Stomach smooth muscle (tissue), 2 donors: ENCODE results near the gene NUDT4.
A peak's percentile ranks its signal among the peaks of the same experiment; 100 is the strongest.
"Not testable (repeated sequence)": the region's sequence is repeated elsewhere in the genome, so short reads cannot be mapped to it uniquely, and the experiment has no call there.

Experiments
- H3K27ac ChIP-seq: one replicate; pipeline ENCODE4 v1.7.0; 2013; ENCODE audit warnings: mild to moderate bottlenecking, low read length, inconsistent platforms
- H3K27me3 ChIP-seq, 2 donors: one replicate each; pipeline ENCODE4 v1.7.0; 2013; ENCODE audit warnings: low read length in 2 of 2; ENCODE audit not compliant: insufficient read depth in 2 of 2, control insufficient read depth in 1 of 2
- H3K36me3 ChIP-seq, 2 donors: one replicate each; pipeline ENCODE4 v1.7.0; 2013; ENCODE audit warnings: low read length in 2 of 2; ENCODE audit not compliant: control insufficient read depth in 2 of 2, insufficient read depth in 2 of 2
- H3K4me1 ChIP-seq: one replicate; pipeline ENCODE4 v1.7.0; 2013; ENCODE audit warnings: low read length; ENCODE audit not compliant: control insufficient read depth, insufficient read depth
- H3K4me3 ChIP-seq, 2 donors: one replicate each; pipeline ENCODE4 v1.7.0; 2013; ENCODE audit warnings: low read length in 2 of 2
- H3K9ac ChIP-seq, 2 donors: one replicate each; pipeline ENCODE4 v1.7.0; 2013; ENCODE audit warnings: low read length in 2 of 2, mild to moderate bottlenecking in 1 of 2
- H3K9me3 ChIP-seq, 2 donors: one replicate each; pipeline ENCODE4 v1.7.0; 2013; ENCODE audit warnings: low read length in 2 of 2; ENCODE audit not compliant: control insufficient read depth in 2 of 2
- donor health status: healthy.
- donor health status: Pancreatic carcinoma.

The NUDT4 gene

GRCh38 chr12:93432031-93432430 is 54.3 kb downstream of the NUDT4 start:
- not testable (repeated sequence) for H3K9ac ChIP-seq, H3K27me3 ChIP-seq, H3K36me3 ChIP-seq, H3K9me3 ChIP-seq, H3K4me1 ChIP-seq, H3K4me3 ChIP-seq, H3K27ac ChIP-seq

GRCh38 chr12:93434256-93434865 is 56.6 kb downstream of the NUDT4 start:
- Histone ChIP-seq H3K36me3 (no peaks in the 10 kb centered on the region), H3K4me3 (peak overlapping the region; percentile 38 to 41)

GRCh38 chr12:93438266-93439050 is 60.7 kb downstream of the NUDT4 start:
- Histone ChIP-seq H3K9ac (no peak overlapping the region), H3K27ac (no peak overlapping the region)

More at GRCh38 chr12:93434256-93434865, 56.6 kb downstream of the NUDT4 start:
- no peaks in the 10 kb centered on the region for H3K9me3 ChIP-seq
- no peaks in the 10 kb centered on the region for H3K4me1 ChIP-seq
- H3K27ac ChIP-seq = no peak overlapping the region
- H3K27me3 ChIP-seq = no peaks in the 10 kb centered on the region
- H3K9ac ChIP-seq = no peak overlapping the region

GRCh38 chr12:93440043-93440835 is 62.5 kb downstream of the NUDT4 start:
- no peaks in the 10 kb centered on the region for H3K36me3 ChIP-seq
- no peak overlapping the region for H3K27ac ChIP-seq
- H3K4me1 ChIP-seq = peaks cover 7% of the 10 kb centered on the region

More at GRCh38 chr12:93438266-93439050, 60.7 kb downstream of the NUDT4 start:
- Histone ChIP-seq H3K4me3 (no peak overlapping the region), H3K27me3 (no peaks in the 10 kb centered on the region), H3K9me3 (no peaks in the 10 kb centered on the region), H3K36me3 (no peaks in the 10 kb centered on the region), H3K4me1 (peaks cover 7% of the 10 kb centered on the region)

GRCh38 chr12:93441081-93441616 is 63.4 kb downstream of the NUDT4 start:
- peak overlapping the region; percentile 81 to 84 for H3K9ac ChIP-seq
- no peaks in the 10 kb centered on the region for H3K9me3 ChIP-seq
- H3K4me3 ChIP-seq = peak overlapping the region; percentile 74 to 90
- no peaks in the 10 kb centered on the region for H3K27me3 ChIP-seq
- peaks cover 7% of the 10 kb centered on the region for H3K4me1 ChIP-seq
- no peaks in the 10 kb centered on the region for H3K36me3 ChIP-seq
- peak overlapping the region; percentile 90 for H3K27ac ChIP-seq

More at GRCh38 chr12:93440043-93440835, 62.5 kb downstream of the NUDT4 start:
- H3K9me3 ChIP-seq = no peaks in the 10 kb centered on the region
- H3K9ac ChIP-seq = peak overlapping the region; percentile 81 to 84
- no peaks in the 10 kb centered on the region for H3K27me3 ChIP-seq
- peak overlapping the region; percentile 74 to 90 for H3K4me3 ChIP-seq

- H3K27ac ChIP-seq = peak within 1 kb of the TSS; percentile 90
- no peaks in the 10 kb centered on the region for H3K27me3 ChIP-seq
- peak within 1 kb of the TSS; percentile 90 to 95 for H3K4me3 ChIP-seq
- H3K9me3 ChIP-seq = no peaks in the 10 kb centered on the region
- H3K36me3 ChIP-seq = no peaks in the 10 kb centered on the region
- peaks cover 7% of the 10 kb centered on the region for H3K4me1 ChIP-seq
- peak within 1 kb of the TSS; percentile 96 to 98 for H3K9ac ChIP-seq
Measured at GRCh38 chr12:93441617-93442410, 64.1 kb downstream of the NUDT4 start, which contains the start of gene UBE2N. TSS of gene UBE2N (minus strand) at chr12:93441947. CDS start at chr12:93441884, 63 bp downstream.

- H3K4me1 ChIP-seq = peaks cover 7% of the 10 kb centered on the region
- H3K9ac ChIP-seq = peak overlapping the region; percentile 96 to 98
- H3K36me3 ChIP-seq = no peaks in the 10 kb centered on the region
- H3K27ac ChIP-seq = peak overlapping the region; percentile 90
- H3K9me3 ChIP-seq = no peaks in the 10 kb centered on the region
- H3K27me3 ChIP-seq = no peaks in the 10 kb centered on the region
- peak overlapping the region; percentile 90 to 95 for H3K4me3 ChIP-seq
Measured at GRCh38 chr12:93442411-93443340, 65.0 kb downstream of the NUDT4 start.

- Histone ChIP-seq H3K4me1 (peaks cover 7% of the 10 kb centered on the region), H3K4me3 (no peak overlapping the region), H3K9ac (no peak overlapping the region), H3K27me3 (no peaks in the 10 kb centered on the region), H3K27ac (no peak overlapping the region), H3K36me3 (no peaks in the 10 kb centered on the region), H3K9me3 (no peaks in the 10 kb centered on the region)
Measured at GRCh38 chr12:93443576-93443975, 65.9 kb downstream of the NUDT4 start.

- Histone ChIP-seq H3K36me3 (no peaks in the 10 kb centered on the region), H3K9me3 (no peaks in the 10 kb centered on the region), H3K4me3 (no peak overlapping the region), H3K4me1 (no peaks in the 10 kb centered on the region), H3K27me3 (no peaks in the 10 kb centered on the region), H3K27ac (no peak overlapping the region), H3K9ac (no peak overlapping the region)
Measured at GRCh38 chr12:93447555-93448290, 70.0 kb downstream of the NUDT4 start.
